Hepatocyte (in vitro differentiated cells): ENCODE results near the gene FAM174C. TPM values are rescaled to one million over a fixed set of nuclear protein-coding genes. Genes with fewer than 3 reads are reported as not detected.

Experiments
- DNase-seq: peaks from one replicate; pipeline ENCODE4 v3.0.0-alpha.2; 2016; ENCODE audit warnings: low spot score
- H2AFZ ChIP-seq: fragments of 200-600 bp; sonication (generic); 2 replicates; pipeline ENCODE4 v1.6.0; 2016; ENCODE audit warnings: antibody characterized with exemption, mild to moderate bottlenecking
- H3K27ac ChIP-seq: fragments of 200-600 bp; sonication (generic); 2 replicates; pipeline ENCODE4 v1.5.1; 2016; ENCODE audit warnings: mild to moderate bottlenecking
- H3K27me3 ChIP-seq: fragments of 200-600 bp; sonication (generic); 2 replicates; pipeline ENCODE4 v1.6.1; 2016
- H3K36me3 ChIP-seq: fragments of 200-600 bp; sonication (generic); replicated peaks from 2 replicates; pipeline ENCODE4 v1.5.1; 2016; ENCODE audit warnings: low read depth; ENCODE audit not compliant: insufficient read depth
- H3K4me1 ChIP-seq: fragments of 200-600 bp; sonication (generic); 2 replicates; pipeline ENCODE4 v1.5.1; 2016; ENCODE audit warnings: mild to moderate bottlenecking, moderate library complexity; ENCODE audit not compliant: insufficient read depth
- H3K4me2 ChIP-seq: fragments of 200-600 bp; sonication (generic); 2 replicates; pipeline ENCODE4 v1.6.0; 2016
- H3K4me3 ChIP-seq: fragments of 200-600 bp; sonication (generic); 2 replicates; pipeline ENCODE4 v1.5.1; 2016; ENCODE audit warnings: mild to moderate bottlenecking
- H3K79me2 ChIP-seq: fragments of 200-600 bp; sonication (generic); 2 replicates; pipeline ENCODE4 v1.6.0; 2017; ENCODE audit warnings: mild to moderate bottlenecking
- H3K9me2 ChIP-seq: fragments of 200-600 bp; sonication (generic); replicated peaks from 2 replicates; pipeline ENCODE4 v1.6.0; 2017; ENCODE audit warnings: mild to moderate bottlenecking; ENCODE audit not compliant: insufficient read depth
- H3K9me3 ChIP-seq: fragments of 200-600 bp; sonication (generic); 2 replicates; pipeline ENCODE4 v1.5.1; 2016; ENCODE audit warnings: low read depth, mild to moderate bottlenecking
- H4K20me1 ChIP-seq: fragments of 200-600 bp; sonication (generic); 2 replicates; pipeline ENCODE4 v1.6.0; 2016; ENCODE audit warnings: mild to moderate bottlenecking; ENCODE audit not compliant: insufficient read depth, poor library complexity, severe bottlenecking
- EZH2 ChIP-seq: fragments of 200-600 bp; sonication (generic); IDR thresholded peaks from 2 replicates; pipeline ENCODE4 v1.6.1; 2016; ENCODE audit warnings: antibody characterized with exemption, mild to moderate bottlenecking, borderline replicate concordance
- EZH2phosphoT487 ChIP-seq: fragments of 200-600 bp; sonication (generic); IDR thresholded peaks from one replicate; pipeline ENCODE4 v1.6.1; 2018; ENCODE audit warnings: antibody characterized with exemption, mild to moderate bottlenecking, low read depth, moderate library complexity; ENCODE audit not compliant: unreplicated experiment, severe bottlenecking
- WGBS: methylation state at CpG from one replicate; pipeline ENCODE4 v1.1.6; 2016; ENCODE audit warnings: low lambda C conversion rate; ENCODE audit errors: missing lambda C conversion rate; 5-methylcytosine and 5-hydroxymethylcytosine counted together
- polyA plus RNA-seq: library from polyadenylated mRNA; unstranded; fragments of >200 nt; fragmentation: Nextera tagmentation; extraction: Ambion mirVana; gene quantifications from 2 replicates; pipeline ENCODE4 v1.2.1, GENCODE V29; 2016
- total RNA-seq: library from RNA; depleted of rRNA; stranded (reverse); fragments of >200 nt; gene quantifications from 2 replicates; pipeline ENCODE4 v1.2.3, GENCODE V29; 2014
- TF ChIP-seq, protein P1 (sequence below): fragments of 200-600 bp; sonication (generic); IDR thresholded peaks from 2 replicates; pipeline ENCODE4 v1.5.1; 2016; ENCODE audit warnings: antibody characterized with exemption, mild to moderate bottlenecking; ENCODE audit not compliant: poor library complexity

The FAM174C gene
- total and polyA plus RNA-seq, 2 experiments from 2014 or later: 25.5 to 79.9 TPM

- no peak for DNase-seq
- H3K27ac ChIP-seq: no peak overlapping the region
- H3K4me1 ChIP-seq: peaks cover 17% of the 10 kb centered on the region
- 86% methylated on average over 14 of the region's 61 CpGs for WGBS
- H2AFZ ChIP-seq: no peak overlapping the region
- H3K4me3 ChIP-seq: no peak overlapping the region
- H3K4me2 ChIP-seq: no peak overlapping the region
- no peaks in the 10 kb centered on the region for H3K9me3 ChIP-seq
- H3K27me3 ChIP-seq: no peaks in the 10 kb centered on the region
- H3K79me2 ChIP-seq: no peaks in the 10 kb centered on the region
- no peaks in the 10 kb centered on the region for H3K9me2 ChIP-seq
- no peaks in the 10 kb centered on the region for H3K36me3 ChIP-seq
- H4K20me1 ChIP-seq: no peaks in the 10 kb centered on the region
- TF ChIP-seq, protein P1, sequence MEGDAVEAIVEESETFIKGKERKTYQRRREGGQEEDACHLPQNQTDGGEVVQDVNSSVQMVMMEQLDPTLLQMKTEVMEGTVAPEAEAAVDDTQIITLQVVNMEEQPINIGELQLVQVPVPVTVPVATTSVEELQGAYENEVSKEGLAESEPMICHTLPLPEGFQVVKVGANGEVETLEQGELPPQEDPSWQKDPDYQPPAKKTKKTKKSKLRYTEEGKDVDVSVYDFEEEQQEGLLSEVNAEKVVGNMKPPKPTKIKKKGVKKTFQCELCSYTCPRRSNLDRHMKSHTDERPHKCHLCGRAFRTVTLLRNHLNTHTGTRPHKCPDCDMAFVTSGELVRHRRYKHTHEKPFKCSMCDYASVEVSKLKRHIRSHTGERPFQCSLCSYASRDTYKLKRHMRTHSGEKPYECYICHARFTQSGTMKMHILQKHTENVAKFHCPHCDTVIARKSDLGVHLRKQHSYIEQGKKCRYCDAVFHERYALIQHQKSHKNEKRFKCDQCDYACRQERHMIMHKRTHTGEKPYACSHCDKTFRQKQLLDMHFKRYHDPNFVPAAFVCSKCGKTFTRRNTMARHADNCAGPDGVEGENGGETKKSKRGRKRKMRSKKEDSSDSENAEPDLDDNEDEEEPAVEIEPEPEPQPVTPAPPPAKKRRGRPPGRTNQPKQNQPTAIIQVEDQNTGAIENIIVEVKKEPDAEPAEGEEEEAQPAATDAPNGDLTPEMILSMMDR: no peak
- TF ChIP-seq EZH2phosphoT487: no peak
- no peak for TF ChIP-seq EZH2
Observed at GRCh38 chr19:1229924-1230782, 45.2 kb upstream of the FAM174C start.

DNA sequence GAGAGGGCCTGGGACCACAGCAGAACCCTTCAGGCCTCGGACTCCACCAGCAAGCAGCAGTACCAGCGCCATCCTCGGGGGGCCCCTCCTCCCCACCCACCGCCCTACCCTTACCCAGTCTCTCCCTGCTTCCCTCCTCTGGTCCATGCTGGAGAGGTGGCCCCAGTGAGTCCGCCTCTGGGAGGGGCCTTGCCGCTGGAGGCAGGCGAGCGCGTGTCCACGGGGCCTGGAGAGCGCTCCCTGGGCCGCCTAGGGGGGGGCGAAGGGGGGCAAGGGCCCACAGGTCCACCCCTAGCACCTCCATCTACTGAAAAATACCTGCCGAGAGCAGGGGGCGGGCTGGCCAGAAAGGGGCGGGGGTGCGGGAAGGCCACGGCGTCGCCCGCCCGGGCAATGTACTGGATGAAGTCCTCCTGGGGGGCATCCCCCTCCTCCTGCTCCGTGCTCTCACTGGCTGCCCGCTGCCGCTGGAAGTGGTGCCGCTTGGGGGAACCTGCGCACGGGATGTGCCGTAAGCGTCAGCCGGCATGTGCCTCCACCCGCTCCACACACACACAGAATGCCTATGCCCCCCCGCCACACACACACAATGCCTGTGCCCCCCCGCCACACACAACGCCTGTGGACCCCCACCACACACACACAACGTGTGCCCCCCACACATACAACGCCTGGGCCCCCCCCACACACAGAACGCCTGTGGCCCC lies 44.4 kb upstream of the FAM174C start:
- no peak overlapping the region for H3K27ac ChIP-seq
- H3K4me2 ChIP-seq: no peak overlapping the region
- H2AFZ ChIP-seq: no peak overlapping the region
- no peaks in the 10 kb centered on the region for H3K9me3 ChIP-seq
- H3K36me3 ChIP-seq: no peaks in the 10 kb centered on the region
- no peaks in the 10 kb centered on the region for H3K27me3 ChIP-seq
- no peaks in the 10 kb centered on the region for H3K9me2 ChIP-seq
- 68% methylated on average over 3 of the region's 38 CpGs for WGBS
- TF ChIP-seq EZH2 (no peak), EZH2phosphoT487 (no peak)
- TF ChIP-seq, protein P1: no peak
- H3K4me3 ChIP-seq: no peak overlapping the region
- H3K4me1 ChIP-seq: peaks cover 17% of the 10 kb centered on the region
- H3K79me2 ChIP-seq: no peaks in the 10 kb centered on the region
- no peaks in the 10 kb centered on the region for H4K20me1 ChIP-seq
- no peak for DNase-seq

DNA sequence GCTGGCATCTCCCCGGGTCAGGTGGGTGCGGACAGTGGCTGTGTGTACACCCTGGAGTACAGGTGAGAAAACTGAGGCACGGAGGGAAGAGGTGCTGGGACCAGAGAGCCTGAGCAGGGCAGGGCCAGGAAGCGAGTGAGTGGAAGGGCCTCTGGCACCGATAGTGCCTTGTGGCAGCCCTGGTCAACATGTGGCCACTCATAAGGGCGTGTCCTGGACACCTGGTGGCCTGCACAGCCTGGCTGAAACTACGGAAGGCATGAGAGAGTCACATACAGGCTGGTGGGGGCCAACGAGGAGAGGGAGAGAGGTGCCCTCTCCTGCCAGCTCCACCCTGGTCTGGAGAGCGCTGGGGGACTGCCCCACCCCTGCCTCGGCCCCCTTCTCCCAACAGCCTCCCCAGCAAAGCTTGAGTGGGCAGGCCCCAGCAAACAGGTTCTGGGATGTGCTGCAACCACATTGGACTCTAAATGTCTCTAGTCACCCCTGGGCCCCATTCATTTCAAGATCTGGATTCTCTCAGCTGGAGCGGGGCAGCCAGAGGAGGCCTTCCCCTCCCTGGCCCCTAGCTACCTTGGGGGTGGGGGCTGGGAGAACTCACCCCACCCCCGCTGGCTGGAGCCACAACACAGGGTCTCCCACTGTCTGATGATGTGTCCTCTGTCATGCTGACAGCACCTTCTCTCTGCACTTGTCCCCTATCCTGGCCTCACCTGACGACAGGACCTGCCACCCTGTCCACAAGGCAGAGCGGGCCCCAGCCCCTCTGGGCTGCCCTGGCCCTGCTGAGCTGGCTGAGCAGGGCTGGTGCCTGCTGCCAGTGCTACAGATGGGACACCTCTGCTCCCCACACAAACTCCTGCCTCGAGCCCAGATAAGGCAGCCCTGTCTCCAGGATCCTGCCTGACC lies 43.3 kb upstream of the FAM174C start:
- no peaks in the 10 kb centered on the region for H3K36me3 ChIP-seq
- H4K20me1 ChIP-seq: no peaks in the 10 kb centered on the region
- no peak overlapping the region for H2AFZ ChIP-seq
- H3K9me2 ChIP-seq: no peaks in the 10 kb centered on the region
- peaks cover 4% of the 10 kb centered on the region for H3K79me2 ChIP-seq
- H3K4me3 ChIP-seq: no peak overlapping the region
- DNase-seq: no peak
- TF ChIP-seq EZH2phosphoT487 (no peak), EZH2 (no peak)
- TF ChIP-seq, protein P1: no peak
- 84% methylated on average over 12 of the region's 15 CpGs for WGBS
- peak overlapping the region; percentile 50 for H3K27ac ChIP-seq
- H3K4me2 ChIP-seq: peak overlapping the region; percentile 25
- H3K27me3 ChIP-seq: no peaks in the 10 kb centered on the region
- peaks cover 22% of the 10 kb centered on the region for H3K4me1 ChIP-seq
- no peaks in the 10 kb centered on the region for H3K9me3 ChIP-seq
